A549 (cell line): Measurements from ENCODE around the gene KRT14. TPM values are rescaled to one million over a fixed set of nuclear protein-coding genes. Genes with fewer than 3 reads are reported as not detected.
A peak's percentile ranks its signal among the peaks of the same experiment; 100 is the strongest.

Experiments used
- ATAC-seq, 2 experiments: fragments of 200-7000 bp in 1 of 2; fragments of >200 bp in 1 of 2; cut with Nextera tagmentation in 1 of 2; cut with Tn5 transposase in 1 of 2; 3 replicates each; pipeline versions ENCODE4 v1.8.0 to v1.9.1; 2018 to 2020; ENCODE audit warnings: mild to moderate bottlenecking in 1 of 2, moderate library complexity in 1 of 2
- CTCF ChIA-PET: fragments of 300-600 bp; sonication (Branson Sonifier 250); formaldehyde crosslinking; extraction: SDS; loops from one replicate; lab custom pipeline; 2021; ENCODE audit warnings: antibody characterized with exemption, inconsistent platforms; lab: Yijun Ruan, JAX
- POLR2A ChIA-PET: fragments of 350-600 bp; formaldehyde crosslinking; extraction: SDS; loops from one replicate; lab custom pipeline; 2021; ENCODE audit warnings: antibody characterized with exemption, inconsistent platforms; lab: Yijun Ruan, JAX
- DNase-seq, 2 experiments: peaks; one replicate each; pipeline versions ENCODE4 v3.0.0 to v3.0.0-alpha.2; 2011 to 2016; ENCODE audit warnings: low read depth in 1 of 2, low spot score in 1 of 2
- FAIRE-seq: peaks from 2 replicates; lab custom pipeline; 2011; peaks lifted over from hg19 to GRCh38; lab: Jason Lieb, UNC
- H3K27ac ChIP-seq, 2 experiments: fragments of >200 bp; sonication (Bioruptor Twin); formaldehyde crosslinking; 3 replicates each; pipeline ENCODE4 v1.5.1; 2016 to 2017
- H3K4me1 ChIP-seq: fragments of >200 bp; sonication (Bioruptor Twin); formaldehyde crosslinking; 3 replicates; pipeline ENCODE4 v1.6.1; 2016
- H3K4me2 ChIP-seq: fragments of >200 bp; sonication (Bioruptor Twin); formaldehyde crosslinking; 3 replicates; pipeline ENCODE4 v1.6.1; 2016
- H3K4me3 ChIP-seq: fragments of >200 bp; sonication (Bioruptor Twin); formaldehyde crosslinking; 3 replicates; pipeline ENCODE4 v1.5.1; 2016
- H3K9me3 ChIP-seq: fragments of >200 bp; sonication (Bioruptor Twin); formaldehyde crosslinking; 3 replicates; pipeline ENCODE4 v1.6.1; 2016
- BHLHE40 ChIP-seq: IDR thresholded peaks from 2 replicates; pipeline ENCODE4 v1.6.1; 2012; ENCODE audit warnings: low read depth, low read length, inconsistent platforms
- CBX2 ChIP-seq: fragments of 200-600 bp; sonication (generic); IDR thresholded peaks from 2 replicates; pipeline ENCODE4 v1.6.1; 2016; ENCODE audit warnings: low read depth, mild to moderate bottlenecking, borderline replicate concordance
- CHD4 ChIP-seq: fragments of 200-600 bp; sonication (generic); IDR thresholded peaks from 2 replicates; pipeline ENCODE4 v1.6.1; 2016; ENCODE audit warnings: antibody characterized with exemption, mild to moderate bottlenecking, borderline replicate concordance
- FOSB ChIP-seq: fragments of 250-450 bp; sonication (Bioruptor Pico); IDR thresholded peaks from 2 replicates; pipeline ENCODE4 v1.5.0; 2020; ENCODE audit warnings: mild to moderate bottlenecking, moderate library complexity
- GATA3 ChIP-seq: IDR thresholded peaks from 2 replicates; pipeline ENCODE4 v1.6.1; 2012; ENCODE audit warnings: borderline replicate concordance
- HDAC2 ChIP-seq: fragments of 200-600 bp; sonication (generic); IDR thresholded peaks from 2 replicates; pipeline ENCODE4 v1.6.1; 2016
- JUNB ChIP-seq: fragments of >200 bp; sonication (Bioruptor Twin); formaldehyde crosslinking; IDR thresholded peaks from 2 replicates; pipeline ENCODE4 v1.6.1; 2016
- KDM5A ChIP-seq: fragments of 200-600 bp; sonication (generic); IDR thresholded peaks from 2 replicates; pipeline ENCODE4 v1.6.1; 2016; ENCODE audit warnings: antibody characterized with exemption, mild to moderate bottlenecking
- MYC ChIP-seq: IDR thresholded peaks from 2 replicates; pipeline ENCODE4 v1.6.1; 2012; ENCODE audit warnings: mild to moderate bottlenecking, inconsistent platforms, low read length, improper control_type of control experiment, borderline replicate concordance
- NPAS2 ChIP-seq: fragments of 250-450 bp; sonication (Bioruptor Pico); IDR thresholded peaks from 2 replicates; pipeline ENCODE4 v1.8.0; 2022; ENCODE audit warnings: mild to moderate bottlenecking, moderate library complexity, borderline replicate concordance
- RARB ChIP-seq: fragments of 250-450 bp; sonication (Bioruptor Pico); IDR thresholded peaks from 2 replicates; pipeline ENCODE4 v1.8.0; 2021; ENCODE audit warnings: mild to moderate bottlenecking, moderate library complexity
- RCOR1 ChIP-seq: fragments of 150-350 bp; IDR thresholded peaks from 2 replicates; pipeline ENCODE4 v1.6.1; 2014; ENCODE audit warnings: antibody characterized with exemption, low read length, low read depth
- RFX5 ChIP-seq: fragments of 450-650 bp; IDR thresholded peaks from 2 replicates; pipeline ENCODE4 v1.7.1; 2014; ENCODE audit warnings: antibody characterized with exemption, mild to moderate bottlenecking, moderate library complexity
- RNF2 ChIP-seq: fragments of 200-600 bp; sonication (generic); IDR thresholded peaks from 2 replicates; pipeline ENCODE4 v1.6.1; 2016; ENCODE audit warnings: low read depth, mild to moderate bottlenecking, antibody characterized with exemption, moderate library complexity, borderline replicate concordance
- SREBF2 ChIP-seq: fragments of 450-650 bp; IDR thresholded peaks from 2 replicates; pipeline ENCODE4 v1.6.1; 2014; ENCODE audit warnings: mild to moderate bottlenecking, moderate library complexity
- ZFP36 ChIP-seq: fragments of 450-650 bp; IDR thresholded peaks from 2 replicates; pipeline ENCODE4 v1.6.1; 2014; ENCODE audit warnings: borderline replicate concordance; ENCODE audit not compliant: partially characterized antibody
- WGBS: methylation state at CpG from one replicate; pipeline ENCODE4 v1.1.6; 2017; ENCODE audit errors: missing lambda C conversion rate; 5-methylcytosine and 5-hydroxymethylcytosine counted together
- polyA plus RNA-seq, 4 experiments: library from polyadenylated mRNA; depleted of rRNA in 3 of 4; stranded (reverse); fragments of >200 nt; fragmentation: RNase III in 1 of 4; extraction: RNeasy Plus Mini Kit Qiagen cat#74134 plus additional on column Dnase treatment in 1 of 4; gene quantifications; 2 replicates in 3 of 4; 3 replicates in 1 of 4; pipeline ENCODE4 v1.2.3, GENCODE V29; 2011 to 2017
- TF ChIP-seq, protein P1 (sequence below): IDR thresholded peaks from 2 replicates; pipeline ENCODE4 v1.6.1; 2012
- TF ChIP-seq, protein P2 (sequence below): IDR thresholded peaks from 2 replicates; pipeline ENCODE4 v1.6.1; 2012; ENCODE audit warnings: low read depth, borderline replicate concordance
- TF ChIP-seq, protein P3 (sequence below): IDR thresholded peaks from 2 replicates; pipeline ENCODE4 v1.6.1; 2012
- TF ChIP-seq, protein P4 (sequence below): fragments of 450-650 bp; IDR thresholded peaks from 2 replicates; pipeline ENCODE4 v1.6.1; 2014; ENCODE audit warnings: antibody characterized with exemption
- TF ChIP-seq, protein P5 (sequence below): fragments of >200 bp; sonication (Bioruptor Twin); formaldehyde crosslinking; IDR thresholded peaks from 3 replicates; pipeline ENCODE4 v1.5.1; 2016

Gene KRT14
- polyA plus RNA-seq, 2 of the 4 experiments (the other 2 are of a cell fraction), result 0.04 to 0.10 TPM

DNA sequence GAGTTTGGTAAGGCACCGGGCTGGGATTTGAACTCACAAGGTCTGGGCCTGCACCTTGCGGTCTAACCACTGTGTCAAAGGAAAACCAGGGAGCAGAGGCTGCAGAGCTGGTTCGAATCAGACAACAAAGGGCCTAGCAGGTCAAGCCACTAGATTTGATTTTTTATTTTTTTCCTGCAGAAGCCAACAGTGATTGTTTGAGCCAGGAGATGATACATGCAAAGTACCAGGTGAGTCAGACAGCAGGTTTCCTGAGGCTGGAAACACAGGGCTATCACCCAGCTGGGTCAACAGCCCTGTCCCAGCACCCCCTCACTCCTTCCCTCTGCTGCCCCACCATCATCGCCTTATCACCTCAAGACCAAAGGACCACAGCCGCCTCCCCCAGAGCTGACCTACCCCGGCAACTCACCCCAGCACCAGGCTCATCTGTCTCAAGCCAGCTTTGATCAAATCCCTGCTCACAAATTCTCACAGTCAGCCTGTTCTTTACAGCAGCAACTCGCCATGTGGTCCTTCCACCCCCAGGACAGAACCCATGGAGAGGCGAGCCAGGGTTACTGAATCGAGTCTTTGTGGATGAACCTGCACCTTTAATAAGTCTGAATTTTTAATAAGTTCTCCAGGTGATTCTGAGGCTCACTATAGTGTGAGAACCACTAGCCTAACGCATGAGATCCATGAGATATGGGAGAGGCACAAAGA, 45.6 kb downstream of the KRT14 start:
- no peak overlapping the region for H3K4me2 ChIP-seq

DNA sequence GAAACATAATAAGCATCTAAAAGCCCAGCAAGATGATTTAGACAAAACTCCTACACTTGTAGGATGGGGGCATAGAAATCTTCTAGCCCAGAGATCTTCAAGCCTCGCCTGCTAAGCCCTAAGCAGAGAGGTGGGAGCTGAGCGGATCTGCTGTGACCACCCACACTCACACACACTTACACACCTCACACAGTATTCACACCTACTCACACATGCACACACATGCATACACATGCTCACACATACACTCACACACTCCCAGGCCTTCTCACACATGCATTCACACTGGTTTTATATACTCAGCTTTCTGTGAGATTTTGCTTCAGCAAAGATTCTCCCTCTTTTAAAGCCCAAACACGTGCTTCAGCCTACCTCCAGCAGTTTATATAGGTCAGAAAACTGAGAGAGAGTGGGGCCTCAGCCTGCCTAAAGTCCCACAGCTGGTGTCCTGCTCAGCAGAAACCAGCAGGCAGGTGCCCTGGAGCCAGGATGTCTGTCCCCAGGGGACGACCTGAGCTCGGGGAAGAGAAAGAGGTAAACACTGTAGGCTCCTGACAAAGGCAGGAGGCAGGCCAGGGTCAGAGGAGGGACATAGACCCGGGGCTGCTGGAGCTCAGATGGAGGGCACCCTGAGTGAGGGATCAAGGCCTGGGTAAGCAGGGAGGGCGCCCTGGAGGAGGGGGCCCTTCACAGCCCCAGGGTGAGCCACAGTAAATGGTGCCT, 46.6 kb downstream of the KRT14 start:
- Histone ChIP-seq H3K27ac (peak overlapping the region in 1 of 2 experiments; percentile 63; a peak in 2 of 6 replicates), H3K9me3 (no peaks in the 10 kb centered on the region), H3K4me2 (no peak overlapping the region), H3K4me1 (peaks cover 27% of the 10 kb centered on the region), H3K4me3 (no peak overlapping the region)
- peak; percentile 48 for TF ChIP-seq ZFP36
- TF ChIP-seq, protein P1, sequence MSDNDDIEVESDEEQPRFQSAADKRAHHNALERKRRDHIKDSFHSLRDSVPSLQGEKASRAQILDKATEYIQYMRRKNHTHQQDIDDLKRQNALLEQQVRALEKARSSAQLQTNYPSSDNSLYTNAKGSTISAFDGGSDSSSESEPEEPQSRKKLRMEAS, result no peak
- ChIA-PET POLR2A (interaction anchor here (1.4 kb wide), 1 partner anchor 721 kb away, joined by 3 read pairs; no protein-coding TSS in a partner anchor), CTCF (interaction anchor here (0.6 to 8.1 kb wide), 13 partner anchors 9 to 631 kb away, joined by 3 to 141 read pairs (median 5); no protein-coding TSS in a partner anchor)
- no peak for ATAC-seq
- 61% methylated on average over 7 of the region's 7 CpGs for WGBS
- FAIRE-seq, result no peak
- no peak for DNase-seq

More for the DNA sequence above, 45.6 kb downstream of the KRT14 start:
- H3K4me3 ChIP-seq, result no peak overlapping the region
- no peak for DNase-seq
- no peaks in the 10 kb centered on the region for H3K9me3 ChIP-seq
- CTCF ChIA-PET, result interaction anchor here (0.9 to 8.1 kb wide), 13 partner anchors 9 to 738 kb away, joined by 3 to 141 read pairs (median 5); no protein-coding TSS in a partner anchor
- H3K27ac ChIP-seq, result peak overlapping the region in 1 of 2 experiments; percentile 63; a peak in 2 of 6 replicates
- POLR2A ChIA-PET, result interaction anchor here (1.4 kb wide), 1 partner anchor 722 kb away, joined by 3 read pairs; no protein-coding TSS in a partner anchor
- WGBS, result 83% methylated on average over 10 of the region's 10 CpGs
- no peak for ATAC-seq
- TF ChIP-seq NPAS2 (CRISPR knock-in tag) (no peak), CBX2 (no peak), MYC (no peak), FOSB (no peak), JUNB (no peak), RFX5 (no peak), KDM5A (no peak), HDAC2 (no peak), GATA3 (no peak), RNF2 (no peak), RCOR1 (no peak), BHLHE40 (no peak), RARB (CRISPR knock-in tag) (no peak), CHD4 (no peak), SREBF2 (no peak)
- TF ChIP-seq, protein P2, sequence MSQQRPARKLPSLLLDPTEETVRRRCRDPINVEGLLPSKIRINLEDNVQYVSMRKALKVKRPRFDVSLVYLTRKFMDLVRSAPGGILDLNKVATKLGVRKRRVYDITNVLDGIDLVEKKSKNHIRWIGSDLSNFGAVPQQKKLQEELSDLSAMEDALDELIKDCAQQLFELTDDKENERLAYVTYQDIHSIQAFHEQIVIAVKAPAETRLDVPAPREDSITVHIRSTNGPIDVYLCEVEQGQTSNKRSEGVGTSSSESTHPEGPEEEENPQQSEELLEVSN, result no peak
- TF ChIP-seq, protein P3, sequence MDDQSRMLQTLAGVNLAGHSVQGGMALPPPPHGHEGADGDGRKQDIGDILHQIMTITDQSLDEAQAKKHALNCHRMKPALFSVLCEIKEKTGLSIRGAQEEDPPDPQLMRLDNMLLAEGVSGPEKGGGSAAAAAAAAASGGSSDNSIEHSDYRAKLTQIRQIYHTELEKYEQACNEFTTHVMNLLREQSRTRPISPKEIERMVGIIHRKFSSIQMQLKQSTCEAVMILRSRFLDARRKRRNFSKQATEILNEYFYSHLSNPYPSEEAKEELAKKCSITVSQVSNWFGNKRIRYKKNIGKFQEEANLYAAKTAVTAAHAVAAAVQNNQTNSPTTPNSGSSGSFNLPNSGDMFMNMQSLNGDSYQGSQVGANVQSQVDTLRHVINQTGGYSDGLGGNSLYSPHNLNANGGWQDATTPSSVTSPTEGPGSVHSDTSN, result no peak
- TF ChIP-seq, protein P4, sequence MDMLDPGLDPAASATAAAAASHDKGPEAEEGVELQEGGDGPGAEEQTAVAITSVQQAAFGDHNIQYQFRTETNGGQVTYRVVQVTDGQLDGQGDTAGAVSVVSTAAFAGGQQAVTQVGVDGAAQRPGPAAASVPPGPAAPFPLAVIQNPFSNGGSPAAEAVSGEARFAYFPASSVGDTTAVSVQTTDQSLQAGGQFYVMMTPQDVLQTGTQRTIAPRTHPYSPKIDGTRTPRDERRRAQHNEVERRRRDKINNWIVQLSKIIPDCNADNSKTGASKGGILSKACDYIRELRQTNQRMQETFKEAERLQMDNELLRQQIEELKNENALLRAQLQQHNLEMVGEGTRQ, result no peak
- TF ChIP-seq, protein P5, sequence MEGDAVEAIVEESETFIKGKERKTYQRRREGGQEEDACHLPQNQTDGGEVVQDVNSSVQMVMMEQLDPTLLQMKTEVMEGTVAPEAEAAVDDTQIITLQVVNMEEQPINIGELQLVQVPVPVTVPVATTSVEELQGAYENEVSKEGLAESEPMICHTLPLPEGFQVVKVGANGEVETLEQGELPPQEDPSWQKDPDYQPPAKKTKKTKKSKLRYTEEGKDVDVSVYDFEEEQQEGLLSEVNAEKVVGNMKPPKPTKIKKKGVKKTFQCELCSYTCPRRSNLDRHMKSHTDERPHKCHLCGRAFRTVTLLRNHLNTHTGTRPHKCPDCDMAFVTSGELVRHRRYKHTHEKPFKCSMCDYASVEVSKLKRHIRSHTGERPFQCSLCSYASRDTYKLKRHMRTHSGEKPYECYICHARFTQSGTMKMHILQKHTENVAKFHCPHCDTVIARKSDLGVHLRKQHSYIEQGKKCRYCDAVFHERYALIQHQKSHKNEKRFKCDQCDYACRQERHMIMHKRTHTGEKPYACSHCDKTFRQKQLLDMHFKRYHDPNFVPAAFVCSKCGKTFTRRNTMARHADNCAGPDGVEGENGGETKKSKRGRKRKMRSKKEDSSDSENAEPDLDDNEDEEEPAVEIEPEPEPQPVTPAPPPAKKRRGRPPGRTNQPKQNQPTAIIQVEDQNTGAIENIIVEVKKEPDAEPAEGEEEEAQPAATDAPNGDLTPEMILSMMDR, result no peak
- no peak for FAIRE-seq
- H3K4me1 ChIP-seq, result peaks cover 27% of the 10 kb centered on the region
